IPS DF 4.7 (cell line): ENCODE results near the gene AGPAT4.
"Not testable (repeated sequence)": the region's sequence is repeated elsewhere in the genome, so short reads cannot be mapped to it uniquely, and the experiment has no call there.

Source experiments
- DNase-seq: peaks from one replicate; pipeline ENCODE4 v3.0.0-alpha.2; 2013; ENCODE audit warnings: low spot score; ENCODE audit errors: extremely low read depth

AGPAT4 gene

GRCh38 chr6:161139766-161140553 is 133.9 kb downstream of the AGPAT4 start:
- no peak for DNase-seq

GRCh38 chr6:161139304-161139765 is 134.5 kb downstream of the AGPAT4 start:
- DNase-seq: no peak

- no peak for DNase-seq
Measured at GRCh38 chr6:161138543-161139303, 135.1 kb downstream of the AGPAT4 start.

GRCh38 chr6:161137839-161138542 is 135.9 kb downstream of the AGPAT4 start:
- DNase-seq: no peak

- no peak for DNase-seq
Measured at GRCh38 chr6:161137320-161137719, 136.5 kb downstream of the AGPAT4 start.

- DNase-seq: no peak
Measured at GRCh38 chr6:161136655-161137054, 137.2 kb downstream of the AGPAT4 start.

GRCh38 chr6:161135695-161136591 is 137.9 kb downstream of the AGPAT4 start:
- no peak for DNase-seq

- DNase-seq: no peak
Measured at GRCh38 chr6:161134550-161135298, 139.1 kb downstream of the AGPAT4 start.

GRCh38 chr6:161133963-161134362 is 139.9 kb downstream of the AGPAT4 start:
- DNase-seq: no peak

GRCh38 chr6:161132384-161132783 is 141.5 kb downstream of the AGPAT4 start:
- no peak for DNase-seq

GRCh38 chr6:161130967-161131766 is 142.7 kb downstream of the AGPAT4 start:
- no peak for DNase-seq

GRCh38 chr6:161130541-161130940 is 143.3 kb downstream of the AGPAT4 start:
- no peak for DNase-seq

GRCh38 chr6:161128680-161129196 is 145.1 kb downstream of the AGPAT4 start:
- DNase-seq: no peak

- DNase-seq: no peak
Measured at GRCh38 chr6:161128230-161128629, 145.6 kb downstream of the AGPAT4 start.

GRCh38 chr6:161127071-161127740 is 146.7 kb downstream of the AGPAT4 start:
- no peak for DNase-seq

- no peak for DNase-seq
Measured at GRCh38 chr6:161125591-161125990, 148.3 kb downstream of the AGPAT4 start.

- DNase-seq: not testable (repeated sequence)
Measured at GRCh38 chr6:161123319-161123718, 150.5 kb downstream of the AGPAT4 start.

- no peak for DNase-seq
Measured at GRCh38 chr6:161117942-161118341, 155.9 kb downstream of the AGPAT4 start.

GRCh38 chr6:161117308-161117707 is 156.6 kb downstream of the AGPAT4 start:
- no peak for DNase-seq
